ENCODE measurements around the gene LRRTM4.

- TF ChIP-seq CTCF (IDR thresholded peaks at IDR 0.05; ENCODE audit: poor library complexity, severe bottlenecking): no peak
- no peak for TF ChIP-seq EZH2 (IDR thresholded peaks at IDR 0.05; ENCODE audit: borderline replicate concordance, insufficient read depth, low read length, poor library complexity, severe bottlenecking)
- TF ChIP-seq POLR2AphosphoS5 (IDR thresholded peaks at IDR 0.05): peak; percentile 7
- no peak for TF ChIP-seq EP300 (conservative IDR thresholded peaks at IDR 0.05; ENCODE audit: poor library complexity, severe bottlenecking)
- TF ChIP-seq SMC3 (conservative IDR thresholded peaks at IDR 0.05; ENCODE audit: poor library complexity): no peak
- TF ChIP-seq, protein P1, sequence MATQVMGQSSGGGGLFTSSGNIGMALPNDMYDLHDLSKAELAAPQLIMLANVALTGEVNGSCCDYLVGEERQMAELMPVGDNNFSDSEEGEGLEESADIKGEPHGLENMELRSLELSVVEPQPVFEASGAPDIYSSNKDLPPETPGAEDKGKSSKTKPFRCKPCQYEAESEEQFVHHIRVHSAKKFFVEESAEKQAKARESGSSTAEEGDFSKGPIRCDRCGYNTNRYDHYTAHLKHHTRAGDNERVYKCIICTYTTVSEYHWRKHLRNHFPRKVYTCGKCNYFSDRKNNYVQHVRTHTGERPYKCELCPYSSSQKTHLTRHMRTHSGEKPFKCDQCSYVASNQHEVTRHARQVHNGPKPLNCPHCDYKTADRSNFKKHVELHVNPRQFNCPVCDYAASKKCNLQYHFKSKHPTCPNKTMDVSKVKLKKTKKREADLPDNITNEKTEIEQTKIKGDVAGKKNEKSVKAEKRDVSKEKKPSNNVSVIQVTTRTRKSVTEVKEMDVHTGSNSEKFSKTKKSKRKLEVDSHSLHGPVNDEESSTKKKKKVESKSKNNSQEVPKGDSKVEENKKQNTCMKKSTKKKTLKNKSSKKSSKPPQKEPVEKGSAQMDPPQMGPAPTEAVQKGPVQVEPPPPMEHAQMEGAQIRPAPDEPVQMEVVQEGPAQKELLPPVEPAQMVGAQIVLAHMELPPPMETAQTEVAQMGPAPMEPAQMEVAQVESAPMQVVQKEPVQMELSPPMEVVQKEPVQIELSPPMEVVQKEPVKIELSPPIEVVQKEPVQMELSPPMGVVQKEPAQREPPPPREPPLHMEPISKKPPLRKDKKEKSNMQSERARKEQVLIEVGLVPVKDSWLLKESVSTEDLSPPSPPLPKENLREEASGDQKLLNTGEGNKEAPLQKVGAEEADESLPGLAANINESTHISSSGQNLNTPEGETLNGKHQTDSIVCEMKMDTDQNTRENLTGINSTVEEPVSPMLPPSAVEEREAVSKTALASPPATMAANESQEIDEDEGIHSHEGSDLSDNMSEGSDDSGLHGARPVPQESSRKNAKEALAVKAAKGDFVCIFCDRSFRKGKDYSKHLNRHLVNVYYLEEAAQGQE (IDR thresholded peaks at IDR 0.05; ENCODE audit: borderline replicate concordance): no peak
Measured at GRCh38 chr2:77459840-77460239, 62.3 kb downstream of the LRRTM4 start.
